Stimulated activated CD4-positive, alpha-beta T cell treated with anti-CD3 and anti-CD28 coated beads, Interleukin-15, amount 100 ng/mL, for 1 hour (primary cell): ENCODE measurements around the gene ADAMTSL2.

Experiments used
- DNase-seq, 2 donors: peaks; one replicate each; pipeline ENCODE4 v3.0.0-alpha.2; 2020; ENCODE audit warnings: low read depth in 1 of 2, low spot score in 1 of 2

ADAMTSL2 gene

GRCh38 chr9:133499892-133500270, 34.6 kb upstream of the ADAMTSL2 start:
- DNase-seq, result no peak

GRCh38 chr9:133502112-133502511, 32.4 kb upstream of the ADAMTSL2 start:
- DNase-seq, result no peak

- DNase-seq, result no peak
Measured at GRCh38 chr9:133505186-133505830, 29.2 kb upstream of the ADAMTSL2 start.

GRCh38 chr9:133505901-133506652, 28.4 kb upstream of the ADAMTSL2 start:
- DNase-seq, result no peak

GRCh38 chr9:133506653-133507038, 27.9 kb upstream of the ADAMTSL2 start:
- DNase-seq, result no peak

DNA sequence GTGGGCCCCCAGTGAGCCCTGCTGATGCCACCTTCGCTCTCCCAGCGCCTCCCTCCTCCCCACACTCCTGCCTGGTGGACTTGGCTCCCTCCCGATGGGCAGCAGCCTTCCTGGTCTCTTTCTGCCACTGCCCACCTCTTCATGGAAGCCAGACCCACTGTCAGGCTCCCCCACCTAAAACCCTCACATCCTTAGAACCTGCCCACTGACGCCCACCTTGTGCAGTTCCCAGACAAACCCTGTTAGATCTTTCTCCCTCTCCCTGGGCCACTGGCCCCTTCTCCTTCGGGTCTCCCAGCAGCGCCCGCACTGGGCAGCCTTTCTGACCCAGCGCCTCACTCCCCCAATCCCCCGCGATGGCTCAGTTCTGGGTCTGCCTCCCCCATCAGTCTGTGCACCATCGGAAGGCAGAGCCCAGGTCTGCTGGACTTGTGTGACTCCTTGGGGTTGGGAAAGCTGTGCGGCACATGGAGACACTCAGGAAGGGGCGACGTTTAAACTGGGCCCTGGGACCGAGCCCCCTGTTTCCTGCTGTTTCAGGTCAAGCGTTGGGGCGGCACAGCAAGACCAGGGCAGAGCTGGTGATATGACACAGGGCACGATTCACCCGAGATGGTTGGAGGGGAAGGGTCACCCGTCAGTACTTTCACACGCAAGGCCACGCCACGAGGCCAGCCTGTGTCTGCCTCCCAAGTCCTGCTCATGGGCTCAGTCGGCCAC, 27.1 kb upstream of the ADAMTSL2 start:
- no peak for DNase-seq

DNA sequence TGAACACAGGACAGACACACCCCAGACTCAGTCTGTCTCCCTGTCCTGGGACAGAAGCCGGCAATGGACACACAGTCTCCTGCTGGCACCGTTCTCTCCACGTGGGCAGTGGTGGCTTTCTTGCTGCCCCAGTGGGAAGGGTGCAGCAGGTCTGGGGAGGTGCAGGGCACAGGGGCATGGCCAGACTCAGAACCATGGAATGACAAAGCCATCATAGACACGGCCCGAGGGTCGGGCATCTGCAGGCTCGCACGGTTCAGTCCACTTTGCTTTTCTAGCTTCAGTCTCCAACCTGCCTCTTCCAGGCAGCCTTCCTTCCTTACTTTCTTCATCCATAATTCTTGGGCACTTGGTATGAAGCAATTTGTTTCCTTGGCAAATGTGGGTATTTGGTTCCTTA, 26.5 kb upstream of the ADAMTSL2 start:
- no peak for DNase-seq

GRCh38 chr9:133509179-133510083, 25.1 kb upstream of the ADAMTSL2 start:
- no peak for DNase-seq

- DNase-seq, result no peak
Measured at GRCh38 chr9:133510926-133511505, 23.5 kb upstream of the ADAMTSL2 start.

DNA sequence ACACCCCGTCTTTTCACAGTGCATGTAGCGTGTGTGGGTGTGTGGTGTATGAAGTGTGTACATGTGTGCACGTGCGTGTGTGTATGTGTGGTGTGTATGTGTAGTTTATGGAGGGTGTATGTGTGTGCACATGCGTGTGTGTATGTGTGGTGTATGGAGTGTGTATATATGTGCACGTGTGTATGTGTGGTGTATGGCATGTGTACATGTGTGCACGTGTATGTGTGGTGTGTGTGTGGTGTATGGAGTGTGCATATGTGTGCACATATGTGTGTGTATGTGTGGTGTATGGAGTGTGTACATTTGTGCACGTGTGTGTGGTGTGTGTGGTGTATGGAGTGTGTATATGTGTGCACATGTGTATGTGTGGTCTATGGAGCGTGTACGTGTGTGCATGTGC, 22.9 kb upstream of the ADAMTSL2 start:
- DNase-seq, result no peak

DNA sequence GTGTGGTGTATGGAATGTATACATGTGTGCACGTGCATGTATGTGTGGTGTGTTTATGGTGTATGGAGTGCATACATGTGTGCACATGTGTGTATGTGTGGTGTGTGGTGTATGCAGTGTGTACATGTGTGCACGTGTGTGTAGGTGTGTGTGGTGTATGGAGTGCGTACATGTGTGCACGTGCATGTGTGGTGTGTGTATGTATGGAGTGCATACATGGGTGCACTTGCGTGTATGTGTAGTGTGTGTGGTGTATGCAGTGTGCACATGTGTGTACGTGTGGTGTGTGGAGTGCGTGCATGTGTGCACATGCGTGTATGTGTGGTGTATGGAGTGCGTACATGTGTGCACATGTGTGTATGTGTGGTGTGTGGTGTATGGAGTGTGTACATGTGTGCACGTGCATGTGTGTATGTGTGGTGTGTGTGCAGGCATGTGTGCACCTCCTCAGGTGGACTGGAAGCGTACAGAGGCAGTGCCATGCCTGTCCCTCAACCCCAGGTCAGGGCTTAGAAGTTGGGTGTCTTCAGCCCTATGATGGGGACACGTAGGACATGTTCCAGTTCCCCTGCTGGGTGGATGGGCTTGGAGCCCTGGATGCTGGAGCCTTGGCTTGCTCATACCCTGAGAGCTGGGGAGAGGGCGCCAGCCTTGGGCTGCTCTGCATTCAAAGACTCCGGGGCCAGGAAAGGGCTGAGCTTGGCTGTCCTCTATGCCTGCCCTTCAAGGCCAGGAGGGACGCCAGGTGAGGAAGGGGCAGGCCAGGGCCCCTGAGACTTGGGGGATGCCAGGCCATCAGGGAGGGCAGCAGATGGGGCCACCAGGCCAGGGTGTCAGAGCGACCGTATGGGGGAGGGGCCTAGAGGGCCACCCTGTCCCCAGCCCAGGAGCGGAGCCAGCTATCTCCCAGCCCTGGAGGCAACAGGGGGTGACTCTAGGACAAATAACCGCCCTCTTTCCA, 22.0 kb upstream of the ADAMTSL2 start:
- DNase-seq, result no peak

DNA sequence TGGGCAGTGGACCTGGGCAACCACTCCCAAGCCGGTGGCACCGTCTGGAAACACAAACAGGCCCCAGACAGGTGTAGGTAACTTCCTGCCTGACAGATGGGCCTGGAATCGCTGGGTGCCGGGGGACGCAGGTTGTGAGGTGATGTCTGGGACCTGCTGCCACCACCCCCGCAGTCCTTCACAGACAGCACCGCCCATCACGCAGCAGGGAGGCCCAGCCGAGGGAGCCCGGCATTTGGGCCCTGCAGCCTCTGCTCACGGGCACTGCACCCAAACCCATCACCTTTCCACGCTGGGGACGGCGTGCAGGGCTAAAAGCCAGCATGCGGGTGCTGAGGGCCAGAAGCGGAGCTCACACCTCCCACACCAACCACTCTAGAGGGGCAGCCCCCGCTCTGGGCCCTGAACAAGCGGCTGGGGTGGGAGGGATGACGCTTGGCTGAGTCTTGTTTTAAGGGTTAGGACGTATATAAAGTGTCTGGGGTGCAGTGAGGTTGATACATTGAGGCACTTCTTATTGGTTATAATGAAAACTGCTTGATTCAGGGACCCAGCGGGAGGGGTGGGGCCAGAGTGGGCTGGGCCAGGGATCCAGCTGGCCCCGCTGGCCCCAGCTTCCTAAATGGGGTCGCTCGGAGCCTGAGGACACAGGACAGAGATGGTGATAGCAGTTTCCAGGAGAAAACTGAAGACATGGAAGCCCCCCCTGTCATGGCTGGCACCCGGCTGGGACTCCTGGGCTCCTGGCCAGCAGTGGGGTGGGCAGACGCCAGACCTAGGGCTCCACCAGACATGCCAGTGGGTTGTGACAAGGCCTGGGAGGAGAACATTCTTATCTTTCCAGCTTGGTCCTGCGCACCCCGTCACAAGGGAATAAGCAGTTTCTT, 21.0 kb upstream of the ADAMTSL2 start:
- no peak for DNase-seq

DNA sequence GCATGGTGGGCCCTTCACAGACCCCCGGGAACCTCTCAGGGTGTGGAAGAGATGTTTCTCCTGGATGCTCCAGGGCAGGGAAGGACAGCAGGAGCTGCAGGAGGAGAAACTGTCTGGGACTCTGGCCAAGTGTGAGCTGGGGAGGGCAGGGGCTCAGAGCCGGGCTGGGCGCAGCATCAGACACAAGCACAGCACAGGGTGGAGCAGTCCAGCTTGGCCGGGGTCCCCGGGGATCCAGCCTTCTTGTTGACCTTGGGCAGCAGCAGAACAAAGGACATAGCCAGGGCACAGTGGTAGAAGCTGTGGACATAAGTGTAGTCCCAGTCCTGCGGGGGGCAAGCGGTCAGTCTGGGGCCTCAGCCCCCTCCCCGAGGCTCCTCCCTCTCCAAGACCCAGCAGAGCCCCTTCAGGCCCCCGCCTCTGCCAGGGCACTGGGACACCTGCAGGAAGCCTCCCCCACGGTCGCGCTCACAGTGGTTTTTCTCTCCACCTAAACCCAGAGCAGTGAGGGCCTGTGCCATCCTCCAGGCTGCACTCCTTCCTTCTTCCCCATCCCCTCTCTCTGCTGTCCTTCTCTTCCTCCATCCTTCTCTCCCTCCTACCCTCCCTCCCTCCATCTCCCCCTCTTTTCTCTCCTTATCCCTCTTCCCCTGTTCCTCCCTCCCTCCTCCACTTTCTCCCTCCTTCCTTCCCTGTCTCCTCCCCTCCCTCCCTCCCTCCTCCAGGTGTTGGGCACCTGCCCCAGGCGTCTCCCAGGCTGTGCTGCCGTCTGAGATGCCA, 19.9 kb upstream of the ADAMTSL2 start:
- DNase-seq, result no peak

- DNase-seq, result no peak
Measured at GRCh38 chr9:133515240-133515610, 19.3 kb upstream of the ADAMTSL2 start.

DNA sequence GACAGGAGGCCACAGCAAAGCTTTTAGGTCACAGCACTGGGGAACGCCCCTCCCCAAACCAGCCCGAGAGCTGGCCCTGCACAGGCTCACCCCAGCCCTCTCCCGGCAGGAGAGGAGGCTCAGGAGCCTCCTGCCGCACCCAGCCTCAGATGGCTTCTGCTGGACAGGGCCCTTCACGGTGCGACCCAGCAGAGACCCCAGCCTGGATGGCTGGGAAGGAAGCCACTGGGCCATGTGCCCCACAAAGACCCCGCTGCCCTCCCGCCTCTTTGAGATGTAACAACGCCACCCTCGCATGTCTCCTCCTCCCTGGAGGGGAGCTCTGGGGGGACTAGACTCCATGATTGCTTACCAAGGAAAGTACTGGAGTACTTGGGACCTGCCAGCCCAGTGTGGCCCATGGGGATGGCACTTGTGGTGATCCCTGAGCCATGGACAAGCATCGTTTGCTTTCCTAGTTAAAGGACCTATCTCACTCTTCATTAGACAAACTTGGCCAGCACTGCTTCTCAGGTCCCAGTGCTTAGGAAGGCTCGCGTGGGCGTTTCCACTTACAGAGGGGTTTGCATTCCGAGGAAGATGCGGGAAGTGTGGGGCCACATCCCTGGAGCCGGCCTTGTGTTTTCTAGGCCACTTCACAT, 18.8 kb upstream of the ADAMTSL2 start:
- no peak for DNase-seq

DNA sequence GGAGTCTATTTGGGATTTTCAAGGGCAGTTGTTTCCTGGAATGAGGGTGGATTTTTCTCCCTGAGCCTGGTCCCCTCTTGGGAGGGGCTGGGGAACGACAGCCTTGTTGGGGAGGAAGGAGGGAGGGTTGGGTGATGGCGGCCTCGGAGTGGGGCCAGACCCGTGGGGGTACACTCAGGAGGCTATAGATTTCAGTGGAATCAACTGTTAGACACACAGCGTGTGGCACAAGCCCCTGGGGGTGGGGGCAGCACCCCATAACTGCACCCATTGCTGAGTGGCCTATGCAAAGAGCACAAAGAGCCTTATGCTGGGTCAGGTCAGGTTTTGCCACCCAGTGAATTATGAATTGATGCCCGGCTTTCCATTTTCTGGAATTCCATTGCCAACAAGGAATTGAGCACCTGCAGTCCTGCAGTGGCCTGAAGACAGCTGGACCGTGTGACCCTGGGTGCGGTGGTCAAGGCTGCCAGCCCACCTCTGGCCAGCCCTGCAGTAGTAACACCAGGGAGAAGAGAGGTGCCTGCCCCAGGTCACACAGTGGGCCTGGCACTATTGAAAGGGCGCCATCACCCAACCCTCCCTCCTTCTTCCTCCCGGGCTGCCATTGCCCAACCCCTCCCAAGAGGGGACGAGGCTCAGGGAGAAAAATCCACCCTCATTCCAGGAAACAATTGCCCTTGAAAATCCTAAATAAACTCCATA, 18.1 kb upstream of the ADAMTSL2 start:
- DNase-seq, result no peak

DNA sequence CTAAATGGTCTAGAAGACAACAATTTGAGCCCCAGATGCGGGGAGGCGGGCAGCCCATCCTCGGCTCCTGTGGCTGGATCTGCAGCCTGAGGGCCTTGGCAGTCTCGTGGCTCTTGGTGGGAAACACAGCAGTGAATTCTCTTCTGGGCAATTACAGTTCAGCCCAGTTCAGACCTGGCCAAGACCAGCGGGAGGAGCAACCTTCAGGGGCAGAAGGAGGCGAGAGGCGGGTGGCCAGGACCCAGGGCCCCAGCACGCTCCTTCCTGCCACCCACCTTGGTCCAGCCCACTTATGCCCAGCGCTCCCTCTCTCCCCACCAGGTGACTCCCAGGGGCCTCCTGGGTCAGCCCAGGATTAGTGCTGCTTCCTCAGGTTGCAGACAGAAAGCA, 17.5 kb upstream of the ADAMTSL2 start:
- no peak for DNase-seq
